Measurements from ENCODE around the gene MAP2. TPM values are rescaled to one million over a fixed set of nuclear protein-coding genes. Genes with fewer than 3 reads are reported as not detected.
"Not testable (repeated sequence)": the region's sequence is repeated elsewhere in the genome, so short reads cannot be mapped to it uniquely, and the experiment has no call there.

The MAP2 gene
- polyA plus RNA-seq, 5 donors = 5.9 to 13.5 (median 10.4) TPM

- no peak for DNase-seq
Observed at GRCh38 chr2:209584915-209585314, 161.1 kb downstream of the MAP2 start.

- no peak for DNase-seq
Observed at GRCh38 chr2:209591021-209591420, 167.2 kb downstream of the MAP2 start.

- DNase-seq = no peak
Observed at GRCh38 chr2:209592106-209592505, 168.3 kb downstream of the MAP2 start.

GRCh38 chr2:209593930-209594329 is 170.1 kb downstream of the MAP2 start:
- DNase-seq = no peak

- no peak for DNase-seq
Observed at GRCh38 chr2:209596262-209596661, 172.4 kb downstream of the MAP2 start.

- not testable (repeated sequence) for DNase-seq
Observed at GRCh38 chr2:209598227-209598626, 174.4 kb downstream of the MAP2 start.

GRCh38 chr2:209600341-209601171 is 176.7 kb downstream of the MAP2 start:
- no peak for DNase-seq

- no peak for DNase-seq
Observed at GRCh38 chr2:209601497-209601896, 177.7 kb downstream of the MAP2 start.

GRCh38 chr2:209602259-209602658 is 178.4 kb downstream of the MAP2 start:
- DNase-seq = no peak

GRCh38 chr2:209609531-209609930 is 185.7 kb downstream of the MAP2 start:
- DNase-seq = no peak

GRCh38 chr2:209610631-209611030 is 186.8 kb downstream of the MAP2 start:
- no peak for DNase-seq

GRCh38 chr2:209613649-209614305 is 189.9 kb downstream of the MAP2 start:
- DNase-seq = no peak

GRCh38 chr2:209614690-209615369 is 191.0 kb downstream of the MAP2 start:
- no peak for DNase-seq

GRCh38 chr2:209619782-209620181 is 195.9 kb downstream of the MAP2 start:
- DNase-seq = no peak

- no peak for DNase-seq
Observed at GRCh38 chr2:209624192-209624938, 200.5 kb downstream of the MAP2 start.

GRCh38 chr2:209629597-209629996 is 205.8 kb downstream of the MAP2 start:
- no peak for DNase-seq

GRCh38 chr2:209633911-209634310 is 210.1 kb downstream of the MAP2 start:
- no peak for DNase-seq

- DNase-seq = no peak
Observed at GRCh38 chr2:209636076-209636475, 212.2 kb downstream of the MAP2 start.

- no peak for DNase-seq
Observed at GRCh38 chr2:209637293-209637692, 213.4 kb downstream of the MAP2 start.

- no peak for DNase-seq
Observed at GRCh38 chr2:209638346-209638745, 214.5 kb downstream of the MAP2 start.

- DNase-seq = no peak
Observed at GRCh38 chr2:209640358-209640757, 216.5 kb downstream of the MAP2 start.

Data from right lung (tissue), 5 donors.